Measurements from ENCODE around the gene KIF4A. TPM values are rescaled to one million over a fixed set of nuclear protein-coding genes. Genes with fewer than 3 reads are reported as not detected.
"Not testable (repeated sequence)": the region's sequence is repeated elsewhere in the genome, so short reads cannot be mapped to it uniquely, and the experiment has no call there.

Gene KIF4A
- total and polyA plus RNA-seq, 2 donors = 0.20 to 7.2 TPM

- DNase-seq (ENCODE audit: extremely low spot score); H3K4me3 ChIP-seq (ENCODE audit: low read depth, low read length); H3K36me3 ChIP-seq (ENCODE audit: insufficient read depth); H3K27ac ChIP-seq (ENCODE audit: low read depth); H3K4me1 ChIP-seq (ENCODE audit: insufficient read depth): not testable (repeated sequence)
- WGBS = 87% methylated on average over 7 of the region's 7 CpGs
Measured at GRCh38 chrX:70368731-70369130, 78.8 kb downstream of the KIF4A start.

- no peaks in the 10 kb centered on the region for H3K36me3 ChIP-seq (ENCODE audit: insufficient read depth)
- DNase-seq (ENCODE audit: extremely low spot score) = no peak
- H3K4me1 ChIP-seq (ENCODE audit: insufficient read depth) = no peaks in the 10 kb centered on the region
- H3K4me3 ChIP-seq (ENCODE audit: low read depth, low read length) = no peak overlapping the region
- WGBS = 67% methylated on average over 2 of the region's 2 CpGs
- H3K27ac ChIP-seq (ENCODE audit: low read depth) = no peak overlapping the region
Measured at GRCh38 chrX:70386235-70386634, 96.3 kb downstream of the KIF4A start.

DNA sequence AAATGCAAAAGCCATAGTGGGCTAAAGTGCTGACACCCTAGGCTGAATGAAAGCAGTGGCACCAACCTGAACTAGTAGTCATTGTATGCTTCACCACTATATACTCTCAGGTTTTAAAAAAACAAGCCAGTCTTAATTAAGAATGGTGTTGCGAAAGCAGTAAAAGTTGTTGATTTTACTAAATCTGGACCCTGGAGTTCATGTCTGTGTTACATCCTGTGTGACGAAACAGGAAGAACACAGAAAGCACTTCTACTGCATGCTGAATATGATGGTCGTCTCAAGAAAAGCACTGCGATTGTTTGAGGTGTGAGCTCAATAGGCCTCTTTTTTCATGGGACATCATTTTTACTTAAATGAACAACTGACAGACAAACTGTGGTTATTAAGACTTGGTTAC is 109.0 kb downstream of the KIF4A start:
- no peaks in the 10 kb centered on the region for H3K4me1 ChIP-seq (ENCODE audit: insufficient read depth)
- H3K27ac ChIP-seq (ENCODE audit: low read depth) = no peak overlapping the region
- DNase-seq (ENCODE audit: extremely low spot score) = no peak
- no peaks in the 10 kb centered on the region for H3K36me3 ChIP-seq (ENCODE audit: insufficient read depth)
- H3K4me3 ChIP-seq (ENCODE audit: low read depth, low read length) = no peak overlapping the region
- WGBS = 69% methylated on average over 4 of the region's 4 CpGs

DNA sequence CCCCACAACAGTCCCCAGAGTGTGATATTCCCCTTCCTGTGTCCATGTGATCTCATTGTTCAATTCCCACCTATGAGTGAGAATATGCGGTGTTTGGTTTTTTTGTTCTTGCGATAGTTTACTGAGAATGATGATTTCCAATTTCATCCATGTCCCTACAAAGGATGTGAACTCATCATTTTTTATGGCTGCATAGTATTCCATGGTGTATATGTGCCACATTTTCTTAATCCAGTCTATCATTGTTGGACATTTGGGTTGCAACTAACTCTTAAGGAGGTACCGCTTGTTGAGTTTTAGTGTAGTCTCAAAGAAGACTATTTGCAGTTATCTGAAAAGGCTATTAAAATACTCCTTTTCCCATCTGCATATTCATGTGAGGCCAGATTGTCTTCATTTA is 110.3 kb downstream of the KIF4A start:
- WGBS = 98% methylated on average over 1 of the region's 3 CpGs
- not testable (repeated sequence) for H3K36me3 ChIP-seq (ENCODE audit: insufficient read depth); H3K4me1 ChIP-seq (ENCODE audit: insufficient read depth); H3K27ac ChIP-seq (ENCODE audit: low read depth); H3K4me3 ChIP-seq (ENCODE audit: low read depth, low read length); DNase-seq (ENCODE audit: extremely low spot score)

DNA sequence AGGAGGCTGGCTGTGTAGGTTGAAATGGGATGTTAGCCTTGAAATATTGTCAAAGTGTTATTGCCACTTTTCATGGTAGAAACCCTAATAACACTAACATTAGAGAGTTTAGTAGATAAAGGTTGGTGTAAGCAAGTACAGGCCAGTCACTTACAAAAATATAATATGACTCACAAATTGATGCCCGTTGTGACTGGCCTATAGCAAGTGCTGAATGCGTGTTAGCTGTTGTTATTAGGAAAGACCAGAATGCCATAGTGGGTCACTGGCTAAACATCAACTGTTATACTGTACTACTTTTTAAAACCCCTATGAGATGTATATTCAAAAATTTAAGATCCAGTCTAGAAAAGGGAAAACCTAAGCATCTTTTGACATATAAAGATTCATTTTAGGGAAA is 112.8 kb downstream of the KIF4A start:
- no peak for DNase-seq (ENCODE audit: extremely low spot score)
- Histone ChIP-seq H3K4me1 (ENCODE audit: insufficient read depth) (no peaks in the 10 kb centered on the region), H3K27ac (ENCODE audit: low read depth) (no peak overlapping the region), H3K36me3 (ENCODE audit: insufficient read depth) (no peaks in the 10 kb centered on the region), H3K4me3 (ENCODE audit: low read depth, low read length) (no peak overlapping the region)
- 88% methylated on average over 2 of the region's 2 CpGs for WGBS

DNA sequence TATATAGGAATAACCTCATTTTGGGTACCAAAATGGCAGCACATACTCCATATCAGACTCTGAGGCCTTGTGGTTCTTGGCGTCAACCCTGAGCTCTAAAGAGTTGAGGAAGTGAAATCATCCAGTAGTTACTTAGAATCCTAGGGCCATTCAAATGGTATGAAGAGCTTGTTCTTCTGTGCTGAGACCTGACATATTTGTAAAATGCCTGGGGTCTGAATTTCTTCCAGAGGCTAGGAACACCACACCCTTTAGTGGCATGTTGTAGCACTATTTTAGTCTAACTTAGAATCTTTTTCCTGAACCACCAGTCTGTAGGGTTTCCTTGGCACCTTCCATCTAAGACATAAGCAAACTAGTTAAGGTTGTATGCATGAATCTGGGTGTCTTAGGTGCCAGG is 115.1 kb downstream of the KIF4A start:
- DNase-seq (ENCODE audit: extremely low spot score) = no peak
- 89% methylated on average over 1 of the region's 1 CpG for WGBS
- H3K4me1 ChIP-seq (ENCODE audit: insufficient read depth) = no peaks in the 10 kb centered on the region
- no peak overlapping the region for H3K27ac ChIP-seq (ENCODE audit: low read depth)
- no peaks in the 10 kb centered on the region for H3K36me3 ChIP-seq (ENCODE audit: insufficient read depth)
- H3K4me3 ChIP-seq (ENCODE audit: low read depth, low read length) = no peak overlapping the region

DNA sequence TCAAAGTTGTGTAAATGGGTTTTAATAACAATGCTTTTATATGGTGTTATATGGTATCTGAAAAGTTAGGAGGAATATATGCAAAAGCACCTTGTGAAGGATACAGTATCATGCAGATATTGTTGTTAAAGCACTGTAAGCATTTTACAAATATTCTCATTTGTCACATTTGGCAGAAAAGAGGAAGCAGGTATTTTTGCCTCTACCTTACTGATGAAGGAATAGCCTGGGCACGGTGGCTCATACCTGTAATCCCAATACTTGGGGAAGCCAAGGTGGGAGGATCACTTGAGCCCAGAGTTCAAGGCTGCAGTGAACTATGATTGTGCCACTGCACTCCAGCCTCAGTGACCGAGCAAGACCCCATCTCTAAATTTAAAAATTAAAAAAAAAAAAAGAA is 121.0 kb downstream of the KIF4A start:
- no peak overlapping the region for H3K4me3 ChIP-seq (ENCODE audit: low read depth, low read length)
- H3K27ac ChIP-seq (ENCODE audit: low read depth) = no peak overlapping the region
- no peaks in the 10 kb centered on the region for H3K4me1 ChIP-seq (ENCODE audit: insufficient read depth)
- no peaks in the 10 kb centered on the region for H3K36me3 ChIP-seq (ENCODE audit: insufficient read depth)
- WGBS = 96% methylated on average over 2 of the region's 2 CpGs
- DNase-seq (ENCODE audit: extremely low spot score) = no peak

- 96% methylated on average over 3 of the region's 3 CpGs for WGBS
- Histone ChIP-seq H3K4me1 (ENCODE audit: insufficient read depth) (no peaks in the 10 kb centered on the region), H3K36me3 (ENCODE audit: insufficient read depth) (no peaks in the 10 kb centered on the region), H3K4me3 (ENCODE audit: low read depth, low read length) (no peak overlapping the region), H3K27ac (ENCODE audit: low read depth) (no peak overlapping the region)
- no peak for DNase-seq (ENCODE audit: extremely low spot score)
Measured at GRCh38 chrX:70411475-70411874, 121.6 kb downstream of the KIF4A start.

- 56% methylated on average over 2 of the region's 2 CpGs for WGBS
- no peak overlapping the region for H3K27ac ChIP-seq (ENCODE audit: low read depth)
- H3K4me3 ChIP-seq (ENCODE audit: low read depth, low read length) = no peak overlapping the region
- no peaks in the 10 kb centered on the region for H3K36me3 ChIP-seq (ENCODE audit: insufficient read depth)
- no peaks in the 10 kb centered on the region for H3K4me1 ChIP-seq (ENCODE audit: insufficient read depth)
- no peak for DNase-seq (ENCODE audit: extremely low spot score)
Measured at GRCh38 chrX:70421618-70422017, 131.7 kb downstream of the KIF4A start.

DNA sequence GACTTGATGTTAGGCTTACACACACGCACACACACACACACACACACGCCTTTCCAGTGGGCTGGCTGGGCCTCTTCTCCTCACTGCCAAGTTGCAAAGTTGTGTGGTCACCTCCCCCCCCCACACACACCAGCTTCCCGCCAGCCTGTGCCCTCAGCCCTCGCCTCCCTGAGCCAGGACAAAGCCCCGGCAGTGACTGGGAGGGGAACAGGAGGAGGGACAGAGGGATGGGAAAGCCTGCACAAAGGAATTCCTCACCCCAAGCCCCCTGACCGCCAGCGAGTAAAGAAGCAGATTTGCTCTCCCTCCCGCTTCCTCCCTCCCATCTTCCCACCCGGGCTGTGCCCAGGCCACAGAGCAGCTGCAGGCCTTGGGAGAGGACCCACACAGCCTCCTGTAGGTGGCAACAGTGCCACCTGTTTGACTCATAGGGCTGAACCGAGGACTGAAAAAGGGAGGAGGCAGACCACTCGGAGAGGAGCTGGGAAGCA is 133.0 kb downstream of the KIF4A start, which contains the start of gene GDPD2:
GDPD2 (plus strand) TSS at position 464 of the 491 bp plus-strand sequence. CDS start 1,671 bp downstream, outside the sequence.
- no peak for DNase-seq (ENCODE audit: extremely low spot score)
- Histone ChIP-seq H3K4me1 (ENCODE audit: insufficient read depth) (no peaks in the 10 kb centered on the region), H3K36me3 (ENCODE audit: insufficient read depth) (no peaks in the 10 kb centered on the region), H3K4me3 (ENCODE audit: low read depth, low read length) (no peak within 1 kb of the TSS), H3K27ac (ENCODE audit: low read depth) (no peak within 1 kb of the TSS)
- 33% methylated on average over 11 of the region's 11 CpGs for WGBS

GRCh38 chrX:70423936-70424675 is 134.2 kb downstream of the KIF4A start:
- H3K36me3 ChIP-seq (ENCODE audit: insufficient read depth) = no peaks in the 10 kb centered on the region
- DNase-seq (ENCODE audit: extremely low spot score) = no peak
- WGBS = 84% methylated on average over 10 of the region's 10 CpGs
- H3K4me1 ChIP-seq (ENCODE audit: insufficient read depth) = no peaks in the 10 kb centered on the region
- no peak overlapping the region for H3K27ac ChIP-seq (ENCODE audit: low read depth)
- no peak overlapping the region for H3K4me3 ChIP-seq (ENCODE audit: low read depth, low read length)

DNA sequence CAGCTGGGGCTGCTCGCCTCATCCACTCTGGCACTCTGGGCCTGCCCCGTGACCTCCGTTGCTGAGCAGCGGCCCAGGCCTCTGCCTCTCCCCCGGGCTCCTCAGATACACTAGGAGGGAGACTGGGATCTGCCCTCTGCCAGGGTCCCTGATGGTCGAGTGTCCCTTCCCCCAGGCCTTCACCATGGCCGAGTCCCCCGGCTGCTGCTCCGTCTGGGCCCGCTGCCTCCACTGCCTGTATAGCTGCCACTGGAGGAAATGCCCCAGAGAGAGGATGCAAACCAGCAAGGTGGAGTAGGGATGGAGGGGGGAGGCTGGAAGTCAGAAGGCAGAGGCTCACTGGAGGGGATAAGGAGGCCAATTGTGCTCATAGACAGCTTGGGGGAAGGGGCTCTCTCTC is 134.9 kb downstream of the KIF4A start:
- DNase-seq (ENCODE audit: extremely low spot score) = no peak
- 93% methylated on average over 10 of the region's 10 CpGs for WGBS
- Histone ChIP-seq H3K27ac (ENCODE audit: low read depth) (no peak overlapping the region), H3K4me1 (ENCODE audit: insufficient read depth) (no peaks in the 10 kb centered on the region), H3K36me3 (ENCODE audit: insufficient read depth) (no peaks in the 10 kb centered on the region), H3K4me3 (ENCODE audit: low read depth, low read length) (no peak overlapping the region)

- Histone ChIP-seq H3K27ac (ENCODE audit: low read depth) (no peak overlapping the region), H3K4me1 (ENCODE audit: insufficient read depth) (no peaks in the 10 kb centered on the region), H3K36me3 (ENCODE audit: insufficient read depth) (no peaks in the 10 kb centered on the region), H3K4me3 (ENCODE audit: low read depth, low read length) (no peak overlapping the region)
- WGBS = 93% methylated on average over 15 of the region's 15 CpGs
- no peak for DNase-seq (ENCODE audit: extremely low spot score)
Measured at GRCh38 chrX:70426286-70427278, 136.7 kb downstream of the KIF4A start.

DNA sequence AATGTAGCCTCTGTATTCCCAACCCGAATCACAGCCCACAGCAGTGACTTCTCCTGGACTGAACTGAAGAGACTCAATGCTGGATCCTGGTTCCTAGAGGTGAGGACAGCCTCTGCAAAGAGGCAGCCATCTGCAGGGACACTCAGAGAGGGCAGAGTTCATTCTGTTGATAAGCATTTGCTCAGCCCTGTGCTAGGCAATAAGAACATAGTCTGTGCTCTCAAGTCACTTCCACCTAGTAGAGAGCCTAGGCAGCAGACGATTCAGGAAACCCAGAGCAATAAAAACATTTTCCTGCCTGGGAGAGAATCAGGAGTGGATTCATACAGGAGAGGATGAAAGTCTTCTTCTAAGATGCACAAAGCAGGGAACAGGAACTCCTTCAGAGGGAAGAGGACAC is 137.5 kb downstream of the KIF4A start:
- Histone ChIP-seq H3K36me3 (ENCODE audit: insufficient read depth) (no peaks in the 10 kb centered on the region), H3K4me1 (ENCODE audit: insufficient read depth) (no peaks in the 10 kb centered on the region), H3K4me3 (ENCODE audit: low read depth, low read length) (no peak overlapping the region), H3K27ac (ENCODE audit: low read depth) (no peak overlapping the region)
- 65% methylated on average over 2 of the region's 2 CpGs for WGBS
- DNase-seq (ENCODE audit: extremely low spot score) = no peak
